Measurements from ENCODE around the gene RNF14.
"Not testable (repeated sequence)": the region's sequence is repeated elsewhere in the genome, so short reads cannot be mapped to it uniquely, and the experiment has no call there.

- not testable (repeated sequence) for TF ChIP-seq CTCF (IDR thresholded peaks at IDR 0.05 in 2 of 3, conservative IDR thresholded peaks at IDR 0.05 in 1 of 3; ENCODE audit: borderline replicate concordance in 1 of 3, insufficient read depth in 1 of 3, low read depth in 2 of 3, low read length in 2 of 3); ZNF274 (IDR thresholded peaks at IDR 0.05; ENCODE audit: low read depth, low read length); POLR2A (IDR thresholded peaks at IDR 0.05; ENCODE audit: borderline replicate concordance, extremely low read depth, insufficient read depth, insufficient read length); RAD21 (IDR thresholded peaks at IDR 0.05; ENCODE audit: low read depth); TCF7L2 (IDR thresholded peaks at IDR 0.05; ENCODE audit: borderline replicate concordance, extremely low read depth, insufficient read depth, insufficient read length); EGR1 (IDR thresholded peaks at IDR 0.05; ENCODE audit: low read depth); ELF1 (IDR thresholded peaks at IDR 0.05; ENCODE audit: borderline replicate concordance, low read depth); YY1 (IDR thresholded peaks at IDR 0.05; ENCODE audit: extremely low read depth, insufficient replicate concordance, low read depth, low read length); EZH2 (IDR thresholded peaks at IDR 0.05)
Measured at GRCh38 chr5:142037599-142037998, 68.7 kb downstream of the RNF14 start.

Measured in HCT116 (cell line).